C4-2B (cell line): ENCODE data around the gene ADM2.

Experiments
- CTCF ChIP-seq: fragments of 450-650 bp; conservative IDR thresholded peaks from 2 replicates; pipeline ENCODE4 v1.5.1; 2017; ENCODE audit warnings: mild to moderate bottlenecking
- ZFX ChIP-seq: fragments of 450-650 bp; IDR thresholded peaks from 2 replicates; pipeline ENCODE4 v1.6.1; 2017

- TF ChIP-seq CTCF (no peak), ZFX (no peak)
These were observed 45.8 kb downstream of the ADM2 start for GRCh38 chr22:50526834-50527801.
